Islet precursor cell (in vitro differentiated cells): ENCODE measurements around the gene LMNTD1.
"Not testable (repeated sequence)": the region's sequence is repeated elsewhere in the genome, so short reads cannot be mapped to it uniquely, and the experiment has no call there.

Experiments used
- DNase-seq: peaks from one replicate; pipeline ENCODE4 v3.0.0-alpha.2; 2018

Gene LMNTD1

DNA sequence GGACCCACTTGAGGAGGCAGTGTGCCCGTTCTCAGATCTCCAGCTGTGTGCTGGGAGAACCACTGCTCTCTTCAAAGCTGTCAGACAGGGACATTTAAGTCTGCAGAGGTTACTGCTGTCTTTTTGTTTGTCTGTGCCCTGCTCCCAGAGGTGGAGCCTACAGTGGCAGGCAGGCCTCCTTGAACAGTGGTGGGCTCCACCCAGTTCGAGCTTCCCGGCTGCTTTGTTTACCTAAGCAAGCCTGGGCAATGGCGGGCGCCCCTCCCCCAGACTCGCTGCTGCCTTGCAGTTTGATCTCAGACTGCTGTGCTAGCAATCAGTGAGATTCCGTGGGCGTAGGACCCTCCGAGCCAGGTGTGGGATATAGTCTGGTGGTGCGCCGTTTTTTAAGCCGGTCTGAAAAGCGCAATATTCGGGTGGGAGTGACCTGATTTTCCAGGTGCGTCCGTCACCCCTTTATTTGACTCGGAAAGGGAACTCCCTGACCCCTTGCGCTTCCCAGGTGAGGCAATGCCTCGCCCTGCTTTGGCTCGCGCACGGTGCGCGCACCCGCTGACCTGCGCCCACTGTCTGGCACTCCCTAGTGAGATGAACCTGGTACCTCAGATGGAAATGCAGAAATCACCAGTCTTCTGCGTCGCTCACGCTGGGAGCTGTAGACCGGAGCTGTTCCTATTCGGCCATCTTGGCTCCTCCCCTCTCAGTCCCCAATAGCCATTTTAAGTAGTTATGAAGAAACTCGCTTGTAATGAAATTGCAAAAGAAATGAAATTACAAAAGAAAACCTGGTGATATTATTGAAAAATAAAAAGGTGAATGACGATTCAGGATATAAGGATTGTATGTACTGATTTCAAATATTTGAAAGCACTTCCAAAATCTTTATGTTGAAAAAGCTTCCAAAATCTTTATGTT is 63.9 kb downstream of the LMNTD1 start:
- not testable (repeated sequence) for DNase-seq

DNA sequence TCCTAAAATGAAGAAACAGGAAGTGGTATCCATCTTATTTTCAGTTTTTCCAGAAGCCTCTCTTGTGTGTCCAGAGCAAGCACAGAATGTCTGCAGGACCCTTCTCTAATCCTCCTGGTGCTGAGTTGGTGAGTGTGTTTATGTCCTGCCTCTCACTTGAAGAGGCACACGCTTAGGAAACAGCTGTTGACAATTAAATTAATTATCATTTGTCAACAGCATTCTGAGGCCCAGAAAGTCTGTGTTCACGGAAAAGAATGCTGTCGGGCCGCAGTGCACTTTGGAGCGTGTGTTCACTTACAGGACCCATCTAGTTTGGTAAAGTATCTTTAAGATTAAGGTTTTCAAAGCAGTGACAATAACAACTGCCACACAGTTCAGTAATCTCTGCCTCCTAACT is 70.5 kb downstream of the LMNTD1 start:
- peak; percentile 52 for DNase-seq

- no peak for DNase-seq
These were observed 72.9 kb downstream of the LMNTD1 start for GRCh38 chr12:25480145-25480544.

DNA sequence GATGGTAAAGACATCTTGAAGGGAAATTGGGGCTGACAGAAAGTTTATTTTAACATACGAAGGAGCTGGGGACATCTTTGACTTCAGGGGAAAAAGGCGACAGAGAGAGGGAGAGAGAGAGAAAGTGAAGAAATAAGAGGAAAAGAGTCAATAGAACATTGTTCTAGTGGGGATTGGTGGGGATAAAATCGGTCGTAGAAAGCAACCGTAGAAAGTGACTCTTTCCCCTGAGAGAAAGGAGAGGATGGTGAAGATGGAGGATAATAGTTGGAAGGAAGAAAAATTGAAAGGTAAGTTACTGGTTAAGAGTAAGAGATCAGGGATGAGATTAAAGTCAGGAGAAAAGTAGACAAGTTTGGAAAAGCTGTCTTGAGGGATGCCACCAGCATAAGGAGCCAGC is 75.9 kb downstream of the LMNTD1 start:
- no peak for DNase-seq

GRCh38 chr12:25472453-25472852 is 80.6 kb downstream of the LMNTD1 start:
- DNase-seq: no peak

DNA sequence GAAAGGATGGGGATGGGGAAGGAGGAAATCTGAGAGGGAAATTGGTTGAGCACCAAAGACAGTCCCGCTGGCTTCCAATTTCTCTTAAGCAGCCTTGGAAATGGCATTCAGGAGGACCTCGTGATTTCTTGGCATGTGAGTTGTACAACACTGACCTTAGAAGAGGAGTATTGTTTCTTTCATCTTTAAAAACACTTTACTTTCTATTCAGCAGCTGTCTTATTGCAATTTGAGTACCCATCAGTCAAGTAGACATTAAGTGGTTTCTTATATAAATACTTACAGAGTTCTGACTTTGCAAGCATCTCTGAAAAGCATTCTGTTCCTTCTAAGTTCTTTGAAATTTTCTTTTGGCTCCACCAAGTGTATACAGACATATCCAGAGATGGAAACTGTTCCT is 83.2 kb downstream of the LMNTD1 start:
- DNase-seq: no peak

DNA sequence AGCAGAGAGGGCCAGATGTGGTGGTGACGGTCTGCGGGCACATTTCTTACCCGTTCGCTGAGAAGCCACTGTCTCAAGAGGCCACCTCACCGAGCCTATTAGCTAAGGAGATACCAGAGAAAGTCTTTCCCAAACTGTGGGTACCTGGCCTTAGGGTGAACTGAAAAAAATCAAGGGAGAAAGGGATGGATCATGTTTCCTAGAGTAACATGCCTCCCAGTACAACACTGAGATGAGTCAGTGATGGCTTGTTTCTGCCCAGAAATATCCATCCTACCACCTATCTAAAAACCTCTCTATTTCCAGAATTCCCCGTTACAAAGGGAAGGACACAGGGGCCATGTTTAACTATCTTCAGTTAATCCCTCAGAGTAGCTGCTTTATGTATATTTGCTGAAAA is 83.7 kb downstream of the LMNTD1 start:
- no peak for DNase-seq

GRCh38 chr12:25463521-25463920 is 89.6 kb downstream of the LMNTD1 start:
- DNase-seq: no peak

GRCh38 chr12:25463005-25463404 is 90.1 kb downstream of the LMNTD1 start:
- no peak for DNase-seq

DNA sequence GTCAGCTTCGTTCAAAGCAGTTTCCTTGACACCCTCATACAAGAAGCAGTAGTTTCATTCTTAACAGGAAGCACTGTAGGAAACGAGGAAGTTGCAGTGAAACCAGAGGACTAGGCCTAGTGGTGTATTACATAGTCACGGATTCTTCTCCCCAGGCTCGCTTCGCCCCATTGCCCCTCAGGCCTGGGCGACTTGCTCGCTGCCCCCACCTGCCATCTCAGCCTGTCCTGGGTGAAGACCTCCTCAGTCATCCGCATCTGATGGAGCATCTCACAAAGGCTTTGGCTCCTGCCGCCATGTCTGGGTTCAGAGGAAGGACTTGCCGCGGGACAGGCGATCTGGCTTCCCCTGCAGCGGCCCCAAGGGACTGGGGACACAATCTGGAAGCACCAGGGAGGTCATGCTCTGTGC is 93.5 kb downstream of the LMNTD1 start:
- peak; percentile 53 for DNase-seq

- peak; percentile 53 for DNase-seq
These were observed 95.0 kb downstream of the LMNTD1 start for GRCh38 chr12:25458047-25458552.

- no peak for DNase-seq
These were observed 96.6 kb downstream of the LMNTD1 start for GRCh38 chr12:25456474-25456873.

DNA sequence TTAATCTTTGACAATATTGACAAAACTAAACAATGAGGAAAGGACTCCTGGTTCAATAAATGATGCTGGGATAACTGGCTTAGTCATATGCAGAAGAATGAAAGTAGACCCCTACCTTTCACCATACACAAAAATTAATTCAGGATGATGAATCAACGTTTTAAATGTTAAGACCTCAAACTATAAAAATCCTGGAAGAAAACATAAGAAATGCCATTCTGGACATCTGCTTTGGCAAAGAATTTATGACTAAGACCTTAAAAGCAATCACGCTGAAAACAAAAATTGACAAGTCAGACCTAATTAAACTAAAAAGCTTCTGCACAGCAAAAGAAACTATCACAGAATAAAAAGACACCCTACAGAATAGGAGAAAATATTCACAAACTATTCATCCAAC is 97.4 kb downstream of the LMNTD1 start:
- no peak for DNase-seq

DNA sequence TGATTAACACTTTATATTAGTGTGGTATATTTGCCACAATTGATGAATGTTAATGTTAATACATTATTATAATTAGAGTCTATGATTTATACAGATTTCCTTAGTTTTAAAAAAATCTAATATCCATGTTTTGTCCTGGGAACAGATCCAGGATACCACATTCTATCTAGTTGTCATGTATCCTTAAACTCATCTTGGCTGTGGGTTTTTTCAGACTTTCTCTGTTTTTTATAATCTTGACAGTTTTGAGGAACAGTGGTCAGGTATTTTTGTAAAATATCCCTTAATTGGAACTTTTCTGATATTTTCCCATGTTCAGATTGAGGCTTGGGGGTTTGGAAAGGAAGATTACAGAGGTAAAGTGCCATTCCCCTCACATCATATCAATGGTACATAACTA is 104.1 kb downstream of the LMNTD1 start:
- DNase-seq: no peak

DNA sequence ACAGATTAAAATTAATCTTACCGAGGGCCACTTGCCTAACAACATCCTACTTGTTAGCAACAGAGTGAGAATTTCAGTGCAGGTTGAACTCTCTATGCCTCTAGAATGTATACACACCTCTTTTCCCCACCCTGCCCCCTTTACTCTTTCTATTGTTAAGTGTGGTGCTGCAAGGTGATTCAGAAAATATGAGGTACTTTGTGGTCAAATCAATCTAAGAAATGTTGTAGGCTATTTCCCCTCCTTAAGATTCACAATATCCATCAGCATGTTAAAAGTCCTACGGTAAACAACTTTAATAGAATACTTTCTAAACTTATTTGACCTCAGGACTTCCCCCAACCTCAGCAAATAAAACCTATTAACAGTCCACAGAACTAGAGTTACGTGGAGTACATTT is 106.0 kb downstream of the LMNTD1 start:
- no peak for DNase-seq

DNA sequence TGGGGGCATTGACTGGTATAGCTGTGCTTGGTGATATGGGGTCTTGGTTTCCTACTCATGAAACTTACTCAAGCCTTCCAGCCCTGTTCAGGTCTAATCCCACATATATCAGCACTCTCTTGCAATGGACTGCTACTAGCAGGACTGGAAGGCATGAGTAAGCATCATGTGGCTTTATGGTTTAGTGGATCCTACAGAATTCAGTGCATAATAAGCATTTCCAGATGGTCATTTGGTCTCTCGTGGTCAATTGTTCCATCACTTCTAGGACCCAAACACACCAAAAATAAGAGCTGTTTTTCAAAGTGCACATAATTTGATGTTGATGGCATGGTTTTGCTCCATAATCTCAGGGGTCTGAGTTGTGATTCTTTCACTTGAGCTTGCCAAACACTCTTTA is 114.4 kb downstream of the LMNTD1 start:
- DNase-seq: no peak

GRCh38 chr12:25436206-25437030 is 116.7 kb downstream of the LMNTD1 start:
- DNase-seq: peak; percentile 59

DNA sequence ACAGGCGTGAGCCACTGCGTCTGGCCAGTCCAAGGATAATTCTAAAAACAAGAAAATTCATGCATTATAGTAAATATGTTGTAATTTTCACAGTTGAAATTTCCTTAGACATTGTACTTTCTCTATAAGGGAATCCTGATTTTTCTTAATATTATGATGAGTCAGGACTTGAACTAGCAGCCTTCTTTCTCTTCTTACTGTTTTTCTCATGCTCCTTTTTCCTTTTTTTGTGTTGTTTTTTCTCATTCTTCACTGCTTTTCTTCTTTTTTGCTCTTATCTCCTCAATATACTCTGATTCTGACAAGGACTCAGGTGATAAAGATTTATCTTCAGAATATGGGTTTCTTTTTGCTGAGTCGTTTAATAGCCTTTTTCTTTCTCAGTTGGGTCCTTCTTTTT is 117.7 kb downstream of the LMNTD1 start:
- DNase-seq: no peak

GRCh38 chr12:25434515-25434914 is 118.6 kb downstream of the LMNTD1 start:
- peak; percentile 54 for DNase-seq

GRCh38 chr12:25433581-25434325 is 119.3 kb downstream of the LMNTD1 start:
- no peak for DNase-seq

DNA sequence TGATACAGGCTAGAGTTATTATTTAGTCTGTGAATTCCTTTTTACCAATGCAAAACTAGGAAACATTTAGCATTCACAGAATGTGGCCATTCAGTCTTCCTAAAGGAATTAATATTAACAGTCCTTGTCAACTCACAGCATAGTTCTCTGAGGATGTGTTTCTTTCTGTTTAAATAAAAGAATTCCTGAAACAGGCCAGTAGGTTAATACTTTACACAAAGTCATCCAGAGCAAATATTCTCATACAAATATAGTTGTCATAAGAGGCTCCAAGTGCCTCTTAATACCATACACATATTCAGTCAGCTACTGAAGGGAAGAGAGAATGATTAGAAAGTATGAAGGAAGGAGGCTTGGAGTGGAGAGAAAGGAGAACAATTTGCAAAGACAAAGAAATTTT is 120.1 kb downstream of the LMNTD1 start:
- no peak for DNase-seq

DNA sequence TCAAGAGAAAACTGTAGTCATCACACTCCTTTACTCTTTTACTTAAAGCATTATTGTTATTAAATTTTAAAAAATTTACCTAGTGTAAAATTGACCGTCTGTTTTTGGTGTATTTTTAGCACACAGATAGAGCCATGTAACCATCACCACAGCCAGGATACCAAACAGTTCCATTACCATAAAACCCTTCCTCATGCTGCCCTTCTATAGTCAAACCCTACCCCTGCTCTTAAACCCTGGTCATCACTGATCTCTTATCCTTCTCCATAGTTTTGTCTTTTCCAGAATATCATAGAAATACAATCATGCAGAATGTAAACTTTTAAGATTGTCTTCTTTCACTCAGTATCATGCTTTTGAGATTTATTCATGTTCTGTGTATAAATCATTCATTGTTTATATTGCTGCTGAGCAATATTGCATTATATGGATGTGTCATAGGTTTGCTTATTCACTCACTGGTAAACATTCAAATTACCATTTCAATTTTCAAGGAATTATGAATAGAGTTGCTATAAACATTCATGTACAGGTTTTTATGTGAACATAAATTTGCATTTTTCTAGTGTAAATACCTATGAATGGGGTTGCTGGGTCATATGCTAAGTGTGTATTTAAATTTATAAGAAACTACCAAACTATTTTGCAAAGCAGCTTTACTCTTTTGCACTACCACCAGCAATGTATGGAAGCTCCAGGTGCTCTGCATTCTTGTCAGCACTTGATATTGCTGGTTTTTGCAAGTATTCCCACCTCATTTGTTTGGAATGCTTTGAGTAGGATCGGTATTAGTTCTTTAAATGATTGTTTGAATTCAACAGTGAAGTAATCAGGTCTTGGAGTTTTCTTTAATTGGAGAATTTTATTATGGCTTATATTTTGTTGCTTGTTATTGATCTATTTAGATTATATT is 125.5 kb downstream of the LMNTD1 start:
- no peak for DNase-seq
